Fibroblast of villous mesenchyme (primary cell): ENCODE results near the gene MACROD2. TPM values are rescaled to one million over a fixed set of nuclear protein-coding genes. Genes with fewer than 3 reads are reported as not detected.

ENCODE experiments used
- DNase-seq: peaks from one replicate; pipeline ENCODE4 v3.0.0-alpha.2; 2010; ENCODE audit warnings: low read depth
- H3K4me3 ChIP-seq: 2 replicates; pipeline ENCODE4 v1.5.1; 2011; ENCODE audit warnings: low read depth, mild to moderate bottlenecking, low read length
- CTCF ChIP-seq: IDR thresholded peaks from 2 replicates; pipeline ENCODE4 v1.5.1; 2012; ENCODE audit warnings: low read depth, mild to moderate bottlenecking, low read length; ENCODE audit not compliant: insufficient read depth
- total RNA-seq: library from RNA; depleted of rRNA; stranded (reverse); fragments of >200 nt; gene quantifications from 2 replicates; pipeline ENCODE4 v1.2.3, GENCODE V29; 2012

Gene MACROD2
- total RNA-seq, 1 donor = 1.7 TPM

GRCh38 chr20:14801591-14802325 is 806.4 kb downstream of the MACROD2 start:
- H3K4me3 ChIP-seq = no peak overlapping the region
- TF ChIP-seq CTCF = no peak
- no peak for DNase-seq

- no peak for DNase-seq
- TF ChIP-seq CTCF = no peak
These were observed 811.9 kb downstream of the MACROD2 start for GRCh38 chr20:14807224-14807623.

DNA sequence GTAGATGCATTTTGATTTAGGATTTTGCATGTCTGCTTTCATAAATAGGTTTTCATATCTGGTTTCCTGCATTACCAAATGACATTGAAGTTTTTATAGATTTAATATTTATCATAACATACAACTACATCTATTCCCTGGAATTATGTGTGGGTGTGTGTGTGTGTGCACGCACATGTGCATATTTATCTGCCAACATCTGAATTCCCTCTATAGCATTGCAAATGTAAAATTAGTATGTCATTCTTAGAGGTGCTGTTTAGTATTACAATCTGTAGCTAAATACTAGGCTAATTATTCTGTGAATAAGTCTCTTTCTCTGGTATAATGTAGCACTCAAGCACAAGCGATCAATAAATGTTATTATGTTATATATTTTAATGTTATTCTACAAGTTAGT is 820.0 kb downstream of the MACROD2 start:
- H3K4me3 ChIP-seq = no peak overlapping the region
- DNase-seq = no peak
- no peak for TF ChIP-seq CTCF

More at GRCh38 chr20:14807224-14807623, 811.9 kb downstream of the MACROD2 start:
- H3K4me3 ChIP-seq = no peak overlapping the region

DNA sequence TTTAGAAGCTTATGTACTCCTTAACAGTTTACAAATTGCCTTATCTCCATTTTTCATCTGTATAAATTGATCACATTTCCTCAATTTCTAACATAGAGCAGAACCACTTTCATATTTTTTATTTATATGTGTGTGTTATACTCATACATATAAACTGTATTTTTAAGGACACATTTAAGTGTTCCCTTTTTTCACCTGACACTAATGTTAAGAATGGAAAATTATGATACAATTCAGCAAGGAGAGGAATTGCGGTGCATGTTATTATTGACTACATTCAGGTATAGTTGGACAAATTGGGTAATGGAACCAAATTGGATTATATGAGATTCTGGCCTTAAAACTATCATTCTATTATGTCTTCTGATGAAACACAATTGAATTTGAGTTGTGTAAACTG is 821.2 kb downstream of the MACROD2 start:
- H3K4me3 ChIP-seq = no peak overlapping the region
- TF ChIP-seq CTCF = no peak
- DNase-seq = no peak

DNA sequence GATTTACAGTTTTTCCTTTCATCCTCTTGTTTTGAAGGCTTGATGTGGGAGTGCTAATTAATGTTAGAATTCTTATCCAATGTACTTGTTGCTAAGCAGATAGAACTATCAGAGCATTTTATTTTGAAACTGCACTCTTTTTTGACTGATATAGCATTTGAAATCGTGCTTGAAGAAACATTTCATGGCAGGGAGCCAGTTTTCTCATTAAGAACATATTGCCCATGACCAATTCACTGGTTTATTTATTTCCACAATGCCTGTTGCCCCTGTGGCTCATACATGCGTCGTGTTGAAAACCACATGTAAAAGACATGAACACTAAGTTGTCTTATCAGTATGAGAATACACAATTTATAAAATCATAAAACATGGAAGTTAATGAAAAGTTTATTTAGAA is 821.8 kb downstream of the MACROD2 start:
- H3K4me3 ChIP-seq = no peak overlapping the region
- no peak for TF ChIP-seq CTCF
- no peak for DNase-seq

- no peak for TF ChIP-seq CTCF
- peak; percentile 7 for DNase-seq
- H3K4me3 ChIP-seq = no peak overlapping the region
These were observed 825.5 kb downstream of the MACROD2 start for GRCh38 chr20:14820771-14821170.

DNA sequence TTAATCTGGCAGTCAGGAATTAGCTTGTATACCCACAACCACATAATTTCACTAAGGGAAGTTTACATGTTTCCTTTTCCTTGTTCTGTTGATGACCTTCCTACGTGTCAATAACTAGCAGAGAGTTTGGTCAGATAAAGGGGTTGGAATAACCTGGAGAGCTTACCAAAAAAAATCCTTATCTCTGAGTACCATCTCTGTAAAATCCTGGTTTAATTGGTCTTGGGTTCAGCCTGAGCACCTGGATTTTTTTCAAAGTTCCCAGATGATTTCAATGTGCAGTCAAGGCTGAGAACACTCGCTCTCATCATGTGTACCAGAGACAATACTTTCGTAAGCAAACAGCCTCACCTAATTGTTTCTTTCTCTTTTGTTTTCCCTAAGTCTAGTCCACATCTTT is 825.9 kb downstream of the MACROD2 start:
- TF ChIP-seq CTCF = no peak
- no peak overlapping the region for H3K4me3 ChIP-seq
- DNase-seq = no peak
